ENCODE measurements around the gene PARP3. TPM values are rescaled to one million over a fixed set of nuclear protein-coding genes. Genes with fewer than 3 reads are reported as not detected.

Gene PARP3
- total RNA-seq, 4 donors from 2014 or later, result 7.3 to 33.0 (median 14.2) TPM

GRCh38 chr3:51904034-51904823, 37.9 kb upstream of the PARP3 start:
- no peak for DNase-seq
- H3K4me3 ChIP-seq, result no peak overlapping the region
- H3K36me3 ChIP-seq, result no peaks in the 10 kb centered on the region
- H3K9me3 ChIP-seq, result peaks cover 0 to 6% (median 5%) of the 10 kb centered on the region in 3 donors
- H3K27ac ChIP-seq, result no peak overlapping the region
- 79 to 82% methylated on average over 1 of the region's 2 CpGs for WGBS, 2 donors
- peaks cover 0 to 13% (median 0%) of the 10 kb centered on the region in 4 donors for H3K27me3 ChIP-seq
- intact Hi-C loops (cut with DNase I), result no loop called here
- no peak for TF ChIP-seq CTCF (IDR thresholded peaks at IDR 0.05)
- no peaks in the 10 kb centered on the region for H3K4me1 ChIP-seq

- Histone ChIP-seq H3K4me1 (no peaks in the 10 kb centered on the region), H3K9me3 (peaks cover 0 to 11% (median 5%) of the 10 kb centered on the region in 3 donors), H3K36me3 (no peaks in the 10 kb centered on the region), H3K4me3 (no peak overlapping the region), H3K27ac (no peak overlapping the region), H3K27me3 (peaks cover 0 to 4% (median 0%) of the 10 kb centered on the region in 4 donors)
- no peak for TF ChIP-seq CTCF (IDR thresholded peaks at IDR 0.05)
- TF ChIP-seq POLR2A (IDR thresholded peaks at IDR 0.05), result no peak
- 40 to 58% methylated on average over 4 of the region's 4 CpGs for WGBS, 2 donors
- intact Hi-C loops (cut with DNase I), result no loop called here
- no peak for DNase-seq
Observed at GRCh38 chr3:51908026-51908425, 34.1 kb upstream of the PARP3 start.

GRCh38 chr3:51916418-51916817, 25.7 kb upstream of the PARP3 start:
- Histone ChIP-seq H3K4me3 (no peak overlapping the region), H3K27me3 (no peaks in the 10 kb centered on the region), H3K9me3 (no peaks in the 10 kb centered on the region), H3K27ac (no peak overlapping the region), H3K4me1 (no peaks in the 10 kb centered on the region), H3K36me3 (no peaks in the 10 kb centered on the region)
- intact Hi-C loops (cut with DNase I), result no loop called here
- no peak for TF ChIP-seq POLR2A (IDR thresholded peaks at IDR 0.05)
- no peak for TF ChIP-seq CTCF (IDR thresholded peaks at IDR 0.05)
- WGBS, 2 donors, result 47 to 53% methylated on average over 5 of the region's 5 CpGs
- no peak for DNase-seq

- Histone ChIP-seq H3K4me3 (no peak overlapping the region), H3K36me3 (no peaks in the 10 kb centered on the region), H3K27me3 (no peaks in the 10 kb centered on the region), H3K27ac (no peak overlapping the region), H3K9me3 (no peaks in the 10 kb centered on the region), H3K4me1 (no peaks in the 10 kb centered on the region)
- TF ChIP-seq CTCF (IDR thresholded peaks at IDR 0.05), result no peak
- no peak for TF ChIP-seq POLR2A (IDR thresholded peaks at IDR 0.05)
- intact Hi-C loops (cut with DNase I), result no loop called here
- WGBS, 2 donors, result 75 to 78% methylated on average over 11 of the region's 11 CpGs
- DNase-seq, result no peak
Observed at GRCh38 chr3:51921081-51921578, 21.0 kb upstream of the PARP3 start.

GRCh38 chr3:51927061-51927977, 14.8 kb upstream of the PARP3 start:
- WGBS, 2 donors, result 88 to 92% methylated on average over 3 to 5 of the region's 5 CpGs
- H3K4me3 ChIP-seq, result no peak overlapping the region
- H3K27me3 ChIP-seq, result no peaks in the 10 kb centered on the region
- H3K36me3 ChIP-seq, result peaks cover 0 to 4% (median 0%) of the 10 kb centered on the region in 3 donors
- TF ChIP-seq POLR2A (IDR thresholded peaks at IDR 0.05) (no peak), CTCF (IDR thresholded peaks at IDR 0.05) (no peak)
- intact Hi-C loops (cut with DNase I), result no loop called here
- H3K27ac ChIP-seq, result no peak overlapping the region
- no peaks in the 10 kb centered on the region for H3K9me3 ChIP-seq
- DNase-seq, result no peak
- H3K4me1 ChIP-seq, result no peaks in the 10 kb centered on the region
